Fibroblast of the conjunctiva (primary cell): ENCODE measurements around the gene ADIPOQ.
"Not testable (repeated sequence)": the region's sequence is repeated elsewhere in the genome, so short reads cannot be mapped to it uniquely, and the experiment has no call there.

ENCODE experiments used
- DNase-seq: peaks from one replicate; pipeline ENCODE4 v3.0.0-alpha.2; 2010; ENCODE audit warnings: low read depth

The ADIPOQ gene

GRCh38 chr3:186826976-186827857 is 15.3 kb upstream of the ADIPOQ start:
- peak; percentile 59 for DNase-seq

- no peak for DNase-seq
Measured at GRCh38 chr3:186828340-186828739, 14.2 kb upstream of the ADIPOQ start.

GRCh38 chr3:186831798-186832197 is 10.7 kb upstream of the ADIPOQ start:
- DNase-seq: no peak

GRCh38 chr3:186832276-186832675 is 10.2 kb upstream of the ADIPOQ start:
- no peak for DNase-seq

GRCh38 chr3:186839874-186840641 is 2.5 kb upstream of the ADIPOQ start:
- DNase-seq: peak; percentile 53

- no peak for DNase-seq
Measured at GRCh38 chr3:186841620-186842019, 890 bp upstream of the ADIPOQ start.

GRCh38 chr3:186843039-186843432 is 526 bp downstream of the ADIPOQ start:
- DNase-seq: no peak

GRCh38 chr3:186844908-186845307 is 2.4 kb downstream of the ADIPOQ start:
- no peak for DNase-seq

- no peak for DNase-seq
Measured at GRCh38 chr3:186845756-186846155, 3.2 kb downstream of the ADIPOQ start.

GRCh38 chr3:186847437-186847836 is 4.9 kb downstream of the ADIPOQ start:
- no peak for DNase-seq

- no peak for DNase-seq
Measured at GRCh38 chr3:186849374-186849975, 7.0 kb downstream of the ADIPOQ start.

- DNase-seq: not testable (repeated sequence)
Measured at GRCh38 chr3:186851835-186852234, 9.3 kb downstream of the ADIPOQ start.

- no peak for DNase-seq
Measured at GRCh38 chr3:186852994-186853393, 10.5 kb downstream of the ADIPOQ start.

GRCh38 chr3:186854146-186854545 is 11.6 kb downstream of the ADIPOQ start:
- no peak for DNase-seq

- no peak for DNase-seq
Measured at GRCh38 chr3:186854954-186855353, 12.4 kb downstream of the ADIPOQ start.

GRCh38 chr3:186857743-186858142 is 15.2 kb downstream of the ADIPOQ start:
- no peak for DNase-seq

GRCh38 chr3:186865215-186865853 is 22.8 kb downstream of the ADIPOQ start:
- DNase-seq: not testable (repeated sequence)

GRCh38 chr3:186866095-186866494 is 23.6 kb downstream of the ADIPOQ start:
- DNase-seq: not testable (repeated sequence)

- DNase-seq: no peak
Measured at GRCh38 chr3:186869253-186870100, 27.0 kb downstream of the ADIPOQ start.

GRCh38 chr3:186870421-186871201 is 28.1 kb downstream of the ADIPOQ start:
- DNase-seq: no peak
